CD4-positive, alpha-beta memory T cell (primary cell): ENCODE results near the gene IL17B. TPM values are rescaled to one million over a fixed set of nuclear protein-coding genes. Genes with fewer than 3 reads are reported as not detected.
"Not testable (repeated sequence)": the region's sequence is repeated elsewhere in the genome, so short reads cannot be mapped to it uniquely, and the experiment has no call there.

ENCODE experiments used
- CTCF ChIA-PET: fragments of 350-600 bp; sonication (Branson Sonifier 250); formaldehyde crosslinking; loops from one replicate; lab custom pipeline; 2021; ENCODE audit warnings: inconsistent platforms; ENCODE audit not compliant: partially characterized antibody; lab: Charles Lee
- POLR2A ChIA-PET: fragments of 350-600 bp; sonication (Branson Sonifier 250); formaldehyde crosslinking; loops from one replicate; lab custom pipeline; 2021; ENCODE audit not compliant: partially characterized antibody; lab: Charles Lee
- DNase-seq, 5 donors: peaks; one replicate each; pipeline versions ENCODE4 v3.0.0 to v3.0.0-alpha.2; 2020 to 2022; ENCODE audit warnings: mixed read lengths in 1 of 5
- H3K27ac ChIP-seq: one replicate; pipeline ENCODE4 v1.7.0; 2013; ENCODE audit warnings: low read depth, low read length
- H3K27me3 ChIP-seq: 2 replicates; pipeline ENCODE4 v1.7.0; 2013; ENCODE audit warnings: mild to moderate bottlenecking, low read length, moderate library complexity; ENCODE audit not compliant: insufficient read depth
- H3K36me3 ChIP-seq: 2 replicates; pipeline ENCODE4 v1.7.0; 2013; ENCODE audit warnings: mild to moderate bottlenecking, low read length, moderate library complexity; ENCODE audit not compliant: insufficient read depth
- H3K4me1 ChIP-seq: 2 replicates; pipeline ENCODE4 v1.7.0; 2013; ENCODE audit warnings: mild to moderate bottlenecking, low read length, moderate library complexity; ENCODE audit not compliant: insufficient read depth
- H3K4me3 ChIP-seq, 2 donors: one replicate each; pipeline ENCODE4 v1.7.0; 2013; ENCODE audit warnings: low read length in 2 of 2, mild to moderate bottlenecking in 1 of 2
- H3K9me3 ChIP-seq, 2 donors: one replicate each; pipeline ENCODE4 v1.7.0; 2013; ENCODE audit warnings: low read length in 2 of 2, control low read depth in 1 of 2; ENCODE audit not compliant: control insufficient read depth in 1 of 2
- H3K27ac Mint-ChIP-seq, 7 donors: one replicate each; pipeline ENCODE4 v1.8.0; 2020 to 2021; ENCODE audit warnings: mixed read lengths in 7 of 7, mild to moderate bottlenecking in 6 of 7, inconsistent platforms in 3 of 7, moderate library complexity in 3 of 7
- H3K27me3 Mint-ChIP-seq, 2 donors: one replicate each; pipeline ENCODE4 v1.8.0; 2020 to 2021; ENCODE audit warnings: mixed read lengths in 2 of 2
- H3K36me3 Mint-ChIP-seq, 2 donors: one replicate each; pipeline ENCODE4 v1.8.0; 2020 to 2021; ENCODE audit warnings: mixed read lengths in 2 of 2, inconsistent platforms in 1 of 2, mild to moderate bottlenecking in 1 of 2
- H3K4me1 Mint-ChIP-seq, 4 donors: one replicate each; pipeline ENCODE4 v1.8.0; 2020 to 2021; ENCODE audit warnings: mixed read lengths in 4 of 4, mild to moderate bottlenecking in 1 of 4
- H3K4me3 Mint-ChIP-seq, 8 donors: one replicate each; pipeline ENCODE4 v1.8.0; 2020 to 2021; ENCODE audit warnings: mixed read lengths in 8 of 8, mild to moderate bottlenecking in 7 of 8, moderate library complexity in 6 of 8, inconsistent platforms in 3 of 8
- H3K9me3 Mint-ChIP-seq, 8 donors: one replicate each; pipeline ENCODE4 v1.8.0; 2020 to 2021; ENCODE audit warnings: mixed read lengths in 8 of 8, mild to moderate bottlenecking in 5 of 8, inconsistent platforms in 3 of 8, moderate library complexity in 1 of 8
- intact Hi-C: fragments of 100-400 bp; cut with micrococcal nuclease; formaldehyde crosslinking; loops from one replicate; pipeline ENCODE4 v1.15.1; 2023
- polyA plus RNA-seq, 2 donors: library from polyadenylated mRNA; unstranded; fragments of 300-500 nt; fragmentation: Illumina TruSeq; gene quantifications; one replicate each; pipeline ENCODE4 v1.2.3, GENCODE V29; 2021
- total RNA-seq, 2 experiments: library from RNA; stranded (reverse); gene quantifications; one replicate each; pipeline ENCODE4 v1.2.3, GENCODE V29; 2021

Gene IL17B
- total and polyA plus RNA-seq, 4 experiments from 2014 or later, result not detected

DNA sequence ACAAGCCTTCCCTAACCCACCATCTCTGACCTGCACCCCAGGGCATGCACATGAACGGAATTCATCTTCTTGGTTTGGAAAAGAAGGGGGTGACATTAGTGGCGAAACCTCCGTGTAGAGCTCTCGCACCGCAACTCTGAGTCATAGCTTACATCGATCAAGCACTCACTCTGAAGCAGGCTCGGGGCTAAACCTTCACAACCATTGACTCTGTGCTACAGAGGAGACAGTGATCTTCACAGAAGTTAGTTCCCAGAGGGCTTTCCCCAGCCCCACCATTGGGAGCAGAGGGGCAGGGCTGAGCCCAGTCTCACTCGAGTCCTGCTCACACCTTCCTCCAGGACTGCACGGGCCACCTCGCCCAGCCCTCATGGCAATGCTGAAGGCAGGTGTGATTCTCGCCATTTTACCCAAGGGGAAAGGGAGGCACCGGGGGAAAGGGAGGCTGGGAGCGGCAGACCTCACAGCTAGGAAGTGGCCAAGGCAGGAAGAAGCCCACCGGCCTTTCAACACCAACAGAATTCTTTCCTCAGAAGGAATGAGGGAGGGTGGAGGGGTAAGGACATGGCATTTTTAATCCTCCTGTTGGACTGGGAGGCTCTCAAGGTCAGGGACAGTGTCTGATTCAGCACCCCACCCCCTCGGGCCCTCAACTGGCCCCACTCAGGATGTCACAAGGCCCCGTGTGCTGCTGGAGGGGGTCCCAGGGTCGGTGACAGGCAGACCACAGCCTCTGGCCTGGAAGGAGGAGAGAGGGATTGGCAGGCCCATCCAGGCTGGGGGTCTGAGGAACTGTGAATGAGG is 25.9 kb upstream of the IL17B start:
- CTCF ChIA-PET, result interaction anchor here (1.1 to 1.4 kb wide), 2 partner anchors 14 to 32 kb away, joined by 3 read pairs; no protein-coding TSS in a partner anchor

DNA sequence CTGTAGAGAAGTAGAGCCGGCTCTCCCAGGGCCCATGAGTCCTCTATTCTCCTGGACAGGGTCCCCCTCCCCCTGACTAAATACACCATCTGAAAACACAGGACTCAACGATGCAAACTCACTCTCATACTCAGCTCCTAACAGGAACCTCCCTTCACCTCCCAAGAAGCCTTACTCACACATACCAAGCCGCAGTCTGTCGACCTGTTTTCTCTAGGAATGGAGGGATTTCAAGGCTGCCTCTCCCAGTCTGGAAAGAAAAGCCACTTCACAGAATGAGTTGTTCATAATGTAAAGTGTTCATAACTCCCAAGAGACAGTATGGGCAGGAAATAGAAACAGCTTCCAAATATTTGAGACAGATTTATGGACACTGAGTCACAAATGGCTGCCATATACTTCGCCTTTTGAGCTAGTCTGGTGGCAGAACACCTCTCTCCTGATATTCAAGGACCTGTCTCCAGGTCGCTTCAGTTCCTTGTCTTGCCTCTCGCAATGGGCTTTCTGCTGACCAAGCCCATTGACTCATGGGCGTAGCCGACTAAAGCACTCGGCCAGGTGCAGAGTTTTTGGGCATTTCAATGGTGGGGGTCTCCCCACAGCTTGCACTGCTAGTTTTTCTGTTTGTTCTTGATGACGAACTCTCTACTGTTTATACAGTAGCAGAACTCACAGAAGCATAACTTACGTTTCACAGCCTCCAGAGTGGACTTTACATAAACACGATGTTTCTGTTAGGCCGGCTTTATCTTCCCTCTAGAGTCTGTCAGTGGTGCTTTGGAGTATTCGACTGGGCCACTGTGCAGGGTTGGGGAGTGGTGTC is 25.0 kb upstream of the IL17B start:
- ChIA-PET POLR2A (no interaction called here), CTCF (interaction anchor here (1.1 to 1.4 kb wide), 2 partner anchors 13 to 31 kb away, joined by 3 read pairs; no protein-coding TSS in a partner anchor)
- Histone ChIP-seq H3K9me3 (no peaks in the 10 kb centered on the region), H3K4me3 (no peak overlapping the region), H3K27me3 (no peaks in the 10 kb centered on the region), H3K4me1 (no peaks in the 10 kb centered on the region), H3K36me3 (no peaks in the 10 kb centered on the region), H3K27ac (no peak overlapping the region)
- DNase-seq, result no peak
- H3K4me1 Mint-ChIP-seq, result no peaks in the 10 kb centered on the region
- no peak overlapping the region for H3K27ac Mint-ChIP-seq
- intact Hi-C loops, result no loop called here
- H3K27me3 Mint-ChIP-seq, result peaks cover 6 to 11% of the 10 kb centered on the region in 2 donors
- no peak overlapping the region for H3K4me3 Mint-ChIP-seq
- no peaks in the 10 kb centered on the region for H3K36me3 Mint-ChIP-seq
- H3K9me3 Mint-ChIP-seq, result peaks cover 0 to 2% (median 0%) of the 10 kb centered on the region in 8 donors

More for the DNA sequence above, 25.9 kb upstream of the IL17B start:
- peaks cover 0 to 2% (median 0%) of the 10 kb centered on the region in 8 donors for H3K9me3 Mint-ChIP-seq
- intact Hi-C loops, result no loop called here
- Histone ChIP-seq H3K9me3 (no peaks in the 10 kb centered on the region), H3K36me3 (no peaks in the 10 kb centered on the region), H3K4me3 (no peak overlapping the region), H3K4me1 (no peaks in the 10 kb centered on the region), H3K27me3 (no peaks in the 10 kb centered on the region), H3K27ac (no peak overlapping the region)
- no peak overlapping the region for H3K27ac Mint-ChIP-seq
- no peak for DNase-seq
- H3K4me1 Mint-ChIP-seq, result no peaks in the 10 kb centered on the region
- peaks cover 6 to 10% of the 10 kb centered on the region in 2 donors for H3K27me3 Mint-ChIP-seq
- H3K36me3 Mint-ChIP-seq, result no peaks in the 10 kb centered on the region
- no peak overlapping the region for H3K4me3 Mint-ChIP-seq
- POLR2A ChIA-PET, result no interaction called here

DNA sequence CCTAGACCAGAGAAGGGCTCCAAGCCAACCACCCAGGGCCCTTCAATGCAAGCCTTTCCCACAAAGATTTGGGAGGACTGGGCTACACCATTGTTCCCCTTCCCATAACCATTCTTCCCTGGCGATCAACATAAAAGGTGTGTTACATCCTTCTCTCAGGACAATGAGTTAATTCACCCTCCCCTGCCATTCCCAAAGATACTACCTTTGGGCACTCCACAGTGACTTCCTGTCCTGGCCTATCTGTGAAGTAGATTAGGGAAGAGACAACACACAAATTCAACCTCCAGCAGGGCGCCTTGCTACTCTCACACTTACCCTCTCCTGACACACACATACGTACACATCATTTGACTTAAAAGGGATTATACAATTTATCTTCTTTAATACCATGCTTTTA is 23.2 kb upstream of the IL17B start:
- H3K4me3 ChIP-seq, result no peak overlapping the region
- H3K27ac ChIP-seq, result no peak overlapping the region
- no peaks in the 10 kb centered on the region for H3K4me1 ChIP-seq
- POLR2A ChIA-PET, result no interaction called here
- H3K9me3 ChIP-seq, result no peaks in the 10 kb centered on the region
- no peaks in the 10 kb centered on the region for H3K27me3 ChIP-seq
- peaks cover 0 to 2% (median 0%) of the 10 kb centered on the region in 8 donors for H3K9me3 Mint-ChIP-seq
- intact Hi-C loops, result no loop called here
- peaks cover 8 to 9% of the 10 kb centered on the region in 2 donors for H3K27me3 Mint-ChIP-seq
- no peaks in the 10 kb centered on the region for H3K36me3 ChIP-seq
- no peak for DNase-seq
- H3K36me3 Mint-ChIP-seq, result no peaks in the 10 kb centered on the region
- no peak overlapping the region for H3K27ac Mint-ChIP-seq
- no peak overlapping the region for H3K4me3 Mint-ChIP-seq
- CTCF ChIA-PET, result no interaction called here
- no peaks in the 10 kb centered on the region for H3K4me1 Mint-ChIP-seq

- ChIA-PET POLR2A (no interaction called here), CTCF (interaction anchor here (1.1 to 1.8 kb wide), 3 partner anchors 19 to 33 kb away, joined by 3 to 8 read pairs (median 5); no protein-coding TSS in a partner anchor)
- H3K36me3 ChIP-seq, result no peaks in the 10 kb centered on the region
- no peaks in the 10 kb centered on the region for H3K4me1 Mint-ChIP-seq
- H3K4me3 ChIP-seq, result no peak overlapping the region
- H3K27ac Mint-ChIP-seq, result no peak overlapping the region
- H3K9me3 ChIP-seq, result no peaks in the 10 kb centered on the region
- H3K36me3 Mint-ChIP-seq, result no peaks in the 10 kb centered on the region
- no peak overlapping the region for H3K27ac ChIP-seq
- intact Hi-C loops, result no loop called here
- no peak overlapping the region for H3K4me3 Mint-ChIP-seq
- no peaks in the 10 kb centered on the region for H3K27me3 ChIP-seq
- H3K4me1 ChIP-seq, result no peaks in the 10 kb centered on the region
- no peak for DNase-seq
- peaks cover 6 to 7% of the 10 kb centered on the region in 2 donors for H3K27me3 Mint-ChIP-seq
- H3K9me3 Mint-ChIP-seq, result peaks cover 0 to 3% (median 0%) of the 10 kb centered on the region in 8 donors
Measured at GRCh38 chr5:149401051-149401450, 22.0 kb upstream of the IL17B start.

DNA sequence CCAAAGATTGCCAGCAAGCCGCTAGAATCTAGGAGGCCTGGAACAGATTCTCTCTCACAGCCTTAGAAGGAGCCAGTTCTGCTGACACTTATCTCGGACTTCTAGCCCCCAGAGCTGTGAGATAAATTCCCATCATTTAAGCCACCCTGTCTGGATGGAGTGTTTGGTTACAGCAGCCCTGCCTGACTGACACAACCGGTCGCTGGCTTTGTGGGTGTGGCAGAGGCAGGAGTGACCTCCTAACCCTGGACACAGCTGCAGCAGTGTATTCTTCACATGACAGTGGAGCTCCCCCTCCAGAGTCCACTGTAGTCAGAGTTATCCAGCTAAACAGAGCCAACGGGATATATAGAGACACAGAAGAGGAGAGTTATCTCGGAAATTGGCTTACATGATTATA is 21.2 kb upstream of the IL17B start:
- Histone ChIP-seq H3K4me1 (no peaks in the 10 kb centered on the region), H3K27ac (no peak overlapping the region), H3K4me3 (no peak overlapping the region), H3K36me3 (no peaks in the 10 kb centered on the region), H3K27me3 (no peaks in the 10 kb centered on the region), H3K9me3 (no peaks in the 10 kb centered on the region)
- peaks cover 0 to 3% (median 0%) of the 10 kb centered on the region in 8 donors for H3K9me3 Mint-ChIP-seq
- no peaks in the 10 kb centered on the region for H3K36me3 Mint-ChIP-seq
- POLR2A ChIA-PET, result no interaction called here
- no peak overlapping the region for H3K27ac Mint-ChIP-seq
- CTCF ChIA-PET, result interaction anchor here (1.1 to 1.8 kb wide), 3 partner anchors 18 to 34 kb away, joined by 3 to 8 read pairs (median 5); no protein-coding TSS in a partner anchor
- H3K4me1 Mint-ChIP-seq, result no peaks in the 10 kb centered on the region
- DNase-seq, result no peak
- H3K27me3 Mint-ChIP-seq, result peaks cover 6 to 7% of the 10 kb centered on the region in 2 donors
- intact Hi-C loops, result no loop called here
- no peak overlapping the region for H3K4me3 Mint-ChIP-seq

DNA sequence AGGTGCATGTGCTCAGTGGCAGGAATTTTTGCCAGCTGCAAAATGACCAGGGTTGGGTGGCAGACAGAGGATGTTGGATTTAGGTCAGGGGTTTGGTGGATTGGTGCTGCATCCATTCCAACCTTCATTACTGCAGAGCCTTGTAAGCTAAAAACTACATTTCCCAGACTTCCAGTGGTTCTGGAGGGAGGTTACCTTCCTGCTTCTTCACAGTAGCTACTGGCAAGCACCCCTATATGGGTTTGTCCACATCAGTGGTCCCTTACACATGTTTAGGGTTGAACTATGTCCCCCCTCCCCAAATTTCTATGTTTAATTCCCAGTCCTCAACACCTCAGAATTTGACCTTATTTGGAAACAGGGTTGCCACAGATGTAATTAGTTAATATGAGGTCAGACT is 20.7 kb upstream of the IL17B start:
- Mint-ChIP-seq H3K9me3 (peaks cover 0 to 3% (median 0%) of the 10 kb centered on the region in 8 donors), H3K36me3 (no peaks in the 10 kb centered on the region), H3K4me3 (no peak overlapping the region), H3K27ac (no peak overlapping the region), H3K27me3 (peaks cover 6 to 7% of the 10 kb centered on the region in 2 donors), H3K4me1 (no peaks in the 10 kb centered on the region)
- no peaks in the 10 kb centered on the region for H3K27me3 ChIP-seq
- no peaks in the 10 kb centered on the region for H3K9me3 ChIP-seq
- no peak for DNase-seq
- no peaks in the 10 kb centered on the region for H3K36me3 ChIP-seq
- intact Hi-C loops, result no loop called here
- H3K4me3 ChIP-seq, result no peak overlapping the region
- H3K27ac ChIP-seq, result no peak overlapping the region
- ChIA-PET CTCF (interaction anchor here (1.8 kb wide), 1 partner anchor 18 kb away, joined by 8 read pairs; no protein-coding TSS in a partner anchor), POLR2A (no interaction called here)
- H3K4me1 ChIP-seq, result no peaks in the 10 kb centered on the region

DNA sequence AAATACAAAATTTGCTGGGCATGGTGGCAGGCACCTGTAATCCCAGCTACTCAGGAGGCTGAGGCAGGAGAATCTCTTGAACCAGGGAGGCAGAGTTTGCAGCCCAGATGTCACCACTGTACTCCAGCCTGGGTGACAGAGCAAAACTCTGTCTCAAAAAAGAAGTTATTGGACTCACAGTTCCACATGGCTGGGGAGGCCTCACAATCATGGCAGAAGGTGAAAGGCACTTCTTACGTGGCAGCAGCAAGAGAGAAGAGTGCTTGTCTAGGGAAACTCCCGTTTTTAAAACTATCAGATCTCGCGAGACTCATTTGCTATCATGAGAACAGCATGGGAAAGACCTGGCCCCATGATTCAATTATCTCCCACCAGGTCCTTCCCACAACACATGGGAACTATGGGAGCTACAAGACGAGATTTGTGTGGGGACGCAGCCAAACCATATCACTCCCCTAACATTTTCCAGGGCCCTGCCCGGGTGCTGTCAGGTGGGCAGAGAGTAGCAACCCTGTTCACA is 19.7 kb upstream of the IL17B start:
- DNase-seq, H3K9me3 Mint-ChIP-seq, H3K27ac ChIP-seq, H3K27me3 Mint-ChIP-seq, CTCF ChIA-PET, intact Hi-C loops, H3K4me3 ChIP-seq, H3K4me1 Mint-ChIP-seq, H3K27ac Mint-ChIP-seq, H3K27me3 ChIP-seq, H3K9me3 ChIP-seq, H3K36me3 Mint-ChIP-seq, H3K36me3 ChIP-seq, POLR2A ChIA-PET, H3K4me1 ChIP-seq, H3K4me3 Mint-ChIP-seq: not testable (repeated sequence)
